Neural progenitor cell (in vitro differentiated cells): ENCODE results near the gene RNF217.

Experiments used
- EZH2phosphoT487 ChIP-seq: fragments of 200-600 bp; sonication (generic); IDR thresholded peaks from 2 replicates; pipeline ENCODE4 v1.6.1; 2017; ENCODE audit warnings: antibody characterized with exemption
- TF ChIP-seq, protein P1 (sequence below): fragments of 200-600 bp; sonication (generic); IDR thresholded peaks from 2 replicates; pipeline ENCODE4 v1.5.1; 2017; ENCODE audit warnings: antibody characterized with exemption, mild to moderate bottlenecking

GRCh38 chr6:125041740-125042459 is 79.7 kb downstream of the RNF217 start:
- TF ChIP-seq, protein P1, sequence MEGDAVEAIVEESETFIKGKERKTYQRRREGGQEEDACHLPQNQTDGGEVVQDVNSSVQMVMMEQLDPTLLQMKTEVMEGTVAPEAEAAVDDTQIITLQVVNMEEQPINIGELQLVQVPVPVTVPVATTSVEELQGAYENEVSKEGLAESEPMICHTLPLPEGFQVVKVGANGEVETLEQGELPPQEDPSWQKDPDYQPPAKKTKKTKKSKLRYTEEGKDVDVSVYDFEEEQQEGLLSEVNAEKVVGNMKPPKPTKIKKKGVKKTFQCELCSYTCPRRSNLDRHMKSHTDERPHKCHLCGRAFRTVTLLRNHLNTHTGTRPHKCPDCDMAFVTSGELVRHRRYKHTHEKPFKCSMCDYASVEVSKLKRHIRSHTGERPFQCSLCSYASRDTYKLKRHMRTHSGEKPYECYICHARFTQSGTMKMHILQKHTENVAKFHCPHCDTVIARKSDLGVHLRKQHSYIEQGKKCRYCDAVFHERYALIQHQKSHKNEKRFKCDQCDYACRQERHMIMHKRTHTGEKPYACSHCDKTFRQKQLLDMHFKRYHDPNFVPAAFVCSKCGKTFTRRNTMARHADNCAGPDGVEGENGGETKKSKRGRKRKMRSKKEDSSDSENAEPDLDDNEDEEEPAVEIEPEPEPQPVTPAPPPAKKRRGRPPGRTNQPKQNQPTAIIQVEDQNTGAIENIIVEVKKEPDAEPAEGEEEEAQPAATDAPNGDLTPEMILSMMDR = no peak
- TF ChIP-seq EZH2phosphoT487 = no peak
